Peyer's patch (tissue), 4 donors: Measurements from ENCODE around the gene EXOC8. TPM values are rescaled to one million over a fixed set of nuclear protein-coding genes. Genes with fewer than 3 reads are reported as not detected.
A peak's percentile ranks its signal among the peaks of the same experiment; 100 is the strongest.

Source experiments
- DNase-seq, 3 donors: peaks; one replicate each; pipeline ENCODE4 v3.0.0-alpha.2; 2017 to 2019
- H3K27ac ChIP-seq, 4 donors: fragments of 200-600 bp; sonication (generic); one replicate each; pipeline ENCODE4 v1.5.1; 2016 to 2019
- H3K27me3 ChIP-seq, 2 donors: fragments of 200-600 bp; sonication (generic); one replicate each; pipeline ENCODE4 v1.5.1; 2019
- H3K36me3 ChIP-seq, 3 donors: fragments of 200-600 bp; sonication (generic); one replicate each; pipeline ENCODE4 v1.5.1; 2016 to 2019
- H3K4me1 ChIP-seq, 4 donors: fragments of 200-600 bp; sonication (generic); one replicate each; pipeline ENCODE4 v1.5.1; 2016 to 2019
- H3K4me3 ChIP-seq, 4 donors: fragments of 200-600 bp; sonication (generic); 1 replicate in 3 of 4; 2 replicates in 1 of 4; pipeline ENCODE4 v1.5.1; 2016 to 2019; ENCODE audit warnings: mild to moderate bottlenecking in 1 of 4
- H3K9me3 ChIP-seq, 4 donors: fragments of 200-600 bp; sonication (generic); one replicate each; pipeline ENCODE4 v1.5.1; 2016 to 2019; ENCODE audit warnings: mild to moderate bottlenecking in 1 of 4
- POLR2A ChIP-seq, 2 donors: fragments of 450-650 bp; IDR thresholded peaks; one replicate each; pipeline ENCODE4 v1.5.1; 2017; ENCODE audit warnings: antibody characterized with exemption in 2 of 2, mild to moderate bottlenecking in 2 of 2, moderate library complexity in 2 of 2
- total RNA-seq, 4 donors: library from RNA; depleted of rRNA; stranded (reverse); fragments of >200 nt; gene quantifications; one replicate each; pipeline ENCODE4 v1.1.0, GENCODE V29; 2016
- TF ChIP-seq, protein P1 (sequence below), 6 experiments: fragments of 450-650 bp in 4 of 6; fragments of 200-600 bp in 2 of 6; sonication (generic) in 1 of 6; IDR thresholded peaks; one replicate each; pipeline ENCODE4 v1.5.1; 2017 to 2019; ENCODE audit warnings: antibody characterized with exemption in 6 of 6, mild to moderate bottlenecking in 3 of 6, moderate library complexity in 1 of 6

EXOC8 gene
- total RNA-seq, 4 donors from 2014 or later: 14.0 to 19.4 (median 17.4) TPM

DNA sequence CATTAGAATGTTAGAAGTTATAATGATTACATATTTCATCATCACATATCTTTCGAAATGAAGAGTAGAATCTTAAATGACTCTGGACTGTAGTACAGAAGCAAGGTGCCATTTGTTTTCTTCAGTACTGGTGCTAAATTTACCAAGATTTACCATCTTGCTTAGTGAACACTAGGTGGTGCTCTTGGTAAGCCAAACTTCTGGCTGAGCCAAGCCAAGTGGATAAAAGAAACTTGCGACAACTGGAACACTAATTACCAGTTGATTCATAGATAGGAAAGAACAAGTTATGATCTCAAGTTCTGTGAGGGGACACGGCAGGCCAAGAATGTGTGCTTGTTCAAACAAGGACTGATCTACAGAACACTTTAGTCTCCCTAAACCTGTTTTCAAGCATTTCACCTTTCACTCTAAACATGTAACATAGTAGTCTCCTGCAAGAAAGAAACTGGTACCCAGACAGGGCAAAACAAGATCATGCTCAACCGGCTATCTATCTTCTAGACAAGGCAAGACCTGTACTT lies 20.2 kb upstream of the EXOC8 start:
- Histone ChIP-seq H3K4me1 (no peaks in the 10 kb centered on the region), H3K9me3 (no peaks in the 10 kb centered on the region), H3K27me3 (no peaks in the 10 kb centered on the region), H3K36me3 (peaks cover 0 to 2% (median 0%) of the 10 kb centered on the region in 3 donors), H3K27ac (no peak overlapping the region), H3K4me3 (no peak overlapping the region)
- TF ChIP-seq, protein P1, sequence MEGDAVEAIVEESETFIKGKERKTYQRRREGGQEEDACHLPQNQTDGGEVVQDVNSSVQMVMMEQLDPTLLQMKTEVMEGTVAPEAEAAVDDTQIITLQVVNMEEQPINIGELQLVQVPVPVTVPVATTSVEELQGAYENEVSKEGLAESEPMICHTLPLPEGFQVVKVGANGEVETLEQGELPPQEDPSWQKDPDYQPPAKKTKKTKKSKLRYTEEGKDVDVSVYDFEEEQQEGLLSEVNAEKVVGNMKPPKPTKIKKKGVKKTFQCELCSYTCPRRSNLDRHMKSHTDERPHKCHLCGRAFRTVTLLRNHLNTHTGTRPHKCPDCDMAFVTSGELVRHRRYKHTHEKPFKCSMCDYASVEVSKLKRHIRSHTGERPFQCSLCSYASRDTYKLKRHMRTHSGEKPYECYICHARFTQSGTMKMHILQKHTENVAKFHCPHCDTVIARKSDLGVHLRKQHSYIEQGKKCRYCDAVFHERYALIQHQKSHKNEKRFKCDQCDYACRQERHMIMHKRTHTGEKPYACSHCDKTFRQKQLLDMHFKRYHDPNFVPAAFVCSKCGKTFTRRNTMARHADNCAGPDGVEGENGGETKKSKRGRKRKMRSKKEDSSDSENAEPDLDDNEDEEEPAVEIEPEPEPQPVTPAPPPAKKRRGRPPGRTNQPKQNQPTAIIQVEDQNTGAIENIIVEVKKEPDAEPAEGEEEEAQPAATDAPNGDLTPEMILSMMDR (IDR thresholded peaks at IDR 0.05): peak; percentile 61 to 95 (median 88)
- TF ChIP-seq POLR2A (IDR thresholded peaks at IDR 0.05): no peak
- DNase-seq: peak in 1 of 3 donors; percentile 55

DNA sequence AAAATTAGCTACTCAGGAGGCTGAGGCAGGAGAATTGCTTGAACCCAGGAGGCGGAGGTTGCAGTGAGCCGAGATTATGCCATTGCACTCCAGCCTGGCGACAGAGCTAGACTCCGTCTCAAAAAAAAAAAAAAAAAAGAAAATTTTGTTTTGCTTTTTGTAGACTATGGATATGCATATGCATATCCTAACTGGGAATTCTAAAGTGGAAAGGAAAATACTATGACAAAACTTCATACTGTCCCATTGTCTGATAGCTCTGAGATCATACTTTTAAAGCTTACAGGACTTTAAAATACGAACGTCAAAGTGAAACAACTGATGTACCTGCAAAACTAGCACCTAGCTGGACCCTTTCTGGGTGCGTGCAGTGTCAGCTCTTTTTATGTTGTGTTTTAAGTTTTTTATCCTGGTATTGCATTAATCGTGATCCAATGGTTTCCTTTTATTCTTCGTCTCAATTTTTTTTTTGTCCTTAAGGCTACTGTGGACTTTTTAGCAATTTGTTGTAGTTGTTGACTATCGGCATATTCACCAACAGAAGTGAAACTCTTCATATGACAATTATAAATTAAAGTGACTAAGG lies 19.6 kb upstream of the EXOC8 start:
- DNase-seq: no peak
- no peaks in the 10 kb centered on the region for H3K4me1 ChIP-seq
- H3K27me3 ChIP-seq: no peaks in the 10 kb centered on the region
- no peak overlapping the region for H3K4me3 ChIP-seq
- no peaks in the 10 kb centered on the region for H3K9me3 ChIP-seq
- TF ChIP-seq, protein P1 (IDR thresholded peaks at IDR 0.05): no peak
- no peak for TF ChIP-seq POLR2A (IDR thresholded peaks at IDR 0.05)
- no peak overlapping the region for H3K27ac ChIP-seq
- H3K36me3 ChIP-seq: peaks cover 0 to 9% (median 0%) of the 10 kb centered on the region in 3 donors

- TF ChIP-seq, protein P1 (IDR thresholded peaks at IDR 0.05): no peak
- no peak for TF ChIP-seq POLR2A (IDR thresholded peaks at IDR 0.05)
- peaks cover 0 to 27% (median 0%) of the 10 kb centered on the region in 3 donors for H3K36me3 ChIP-seq
- H3K27ac ChIP-seq: no peak overlapping the region
- H3K27me3 ChIP-seq: no peaks in the 10 kb centered on the region
- no peaks in the 10 kb centered on the region for H3K9me3 ChIP-seq
- no peak overlapping the region for H3K4me3 ChIP-seq
- no peak for DNase-seq
- H3K4me1 ChIP-seq: no peaks in the 10 kb centered on the region
Measured at GRCh38 chr1:231355171-231355570, 17.5 kb upstream of the EXOC8 start.

- no peak for TF ChIP-seq POLR2A (IDR thresholded peaks at IDR 0.05)
- TF ChIP-seq, protein P1 (IDR thresholded peaks at IDR 0.05): no peak
- H3K4me1 ChIP-seq: no peaks in the 10 kb centered on the region
- peaks cover 0 to 34% (median 0%) of the 10 kb centered on the region in 3 donors for H3K36me3 ChIP-seq
Measured at GRCh38 chr1:231354330-231355020, 16.8 kb upstream of the EXOC8 start.

DNA sequence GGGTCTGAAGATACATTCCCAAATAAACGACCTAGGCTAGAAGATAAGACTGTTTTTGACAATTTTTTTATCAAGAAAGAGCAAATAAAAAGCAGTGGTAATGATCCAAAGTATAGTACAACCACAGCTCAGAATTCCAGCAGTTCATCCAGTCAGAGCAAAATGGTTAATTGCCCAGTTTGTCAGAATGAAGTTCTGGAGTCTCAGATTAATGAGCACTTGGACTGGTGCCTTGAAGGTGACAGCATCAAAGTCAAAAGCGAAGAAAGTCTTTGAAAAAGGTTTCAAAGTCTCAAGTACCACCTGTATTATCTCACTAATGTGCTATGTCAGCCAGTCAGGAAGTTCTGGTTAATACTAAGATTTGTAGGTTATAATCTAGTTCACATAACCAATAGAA lies 15.4 kb upstream of the EXOC8 start:
- Histone ChIP-seq H3K27ac (no peak overlapping the region), H3K4me3 (no peak overlapping the region), H3K4me1 (no peaks in the 10 kb centered on the region), H3K27me3 (no peaks in the 10 kb centered on the region), H3K9me3 (no peaks in the 10 kb centered on the region), H3K36me3 (peaks cover 0 to 39% (median 0%) of the 10 kb centered on the region in 3 donors)
- DNase-seq: no peak
- TF ChIP-seq, protein P1 (IDR thresholded peaks at IDR 0.05): no peak
- no peak for TF ChIP-seq POLR2A (IDR thresholded peaks at IDR 0.05)

More at GRCh38 chr1:231354330-231355020, 16.8 kb upstream of the EXOC8 start:
- Histone ChIP-seq H3K4me3 (no peak overlapping the region), H3K27ac (no peak overlapping the region), H3K27me3 (no peaks in the 10 kb centered on the region), H3K9me3 (no peaks in the 10 kb centered on the region)
- no peak for DNase-seq
